ENCODE results near the gene CTSZ. TPM values are rescaled to one million over a fixed set of nuclear protein-coding genes. Genes with fewer than 3 reads are reported as not detected.

Gene CTSZ
- total RNA-seq, 6 experiments from 2014 or later = 124 to 240 (median 136) TPM

DNA sequence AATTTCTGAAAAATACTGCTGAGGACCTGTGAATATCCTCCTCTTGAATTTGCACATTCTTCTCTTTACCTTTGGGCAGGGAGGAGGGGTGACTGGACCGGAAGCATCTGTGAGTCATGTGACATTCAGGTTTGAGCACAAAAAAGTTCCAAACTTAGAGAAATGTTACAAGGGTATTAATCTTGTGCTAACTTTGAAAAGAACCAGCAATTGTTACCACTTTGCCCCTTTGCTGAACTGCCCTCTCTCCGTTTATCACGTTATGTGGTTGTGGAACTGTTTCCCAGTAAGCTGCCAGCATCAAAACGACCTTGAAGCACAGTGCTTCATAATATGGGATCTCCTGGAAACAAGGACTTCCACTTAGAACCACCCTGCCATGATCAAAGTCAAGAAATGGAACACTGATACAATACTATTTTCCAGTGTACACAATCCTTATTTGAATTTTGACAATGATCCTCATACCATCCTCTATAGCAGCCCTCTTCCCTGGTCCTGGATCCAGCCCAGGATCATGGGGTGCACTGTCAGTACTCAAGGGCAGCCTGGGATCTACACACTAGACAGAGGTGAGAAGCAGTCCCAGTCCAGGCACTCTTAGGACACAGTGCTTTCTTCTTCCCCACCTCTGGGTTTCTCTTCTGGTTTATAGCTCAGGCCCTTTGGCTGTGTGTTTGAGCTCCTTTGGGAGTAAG, 9.9 kb upstream of the CTSZ start:
- H3K27ac Mint-ChIP-seq = peak overlapping the region; percentile 56; the same call in 1 of the 2 replicates
- no peaks in the 10 kb centered on the region for H3K9me3 Mint-ChIP-seq
- peaks cover 43% of the 10 kb centered on the region for H3K4me1 Mint-ChIP-seq (ENCODE audit: low read depth)
- TF ChIP-seq, protein P1, sequence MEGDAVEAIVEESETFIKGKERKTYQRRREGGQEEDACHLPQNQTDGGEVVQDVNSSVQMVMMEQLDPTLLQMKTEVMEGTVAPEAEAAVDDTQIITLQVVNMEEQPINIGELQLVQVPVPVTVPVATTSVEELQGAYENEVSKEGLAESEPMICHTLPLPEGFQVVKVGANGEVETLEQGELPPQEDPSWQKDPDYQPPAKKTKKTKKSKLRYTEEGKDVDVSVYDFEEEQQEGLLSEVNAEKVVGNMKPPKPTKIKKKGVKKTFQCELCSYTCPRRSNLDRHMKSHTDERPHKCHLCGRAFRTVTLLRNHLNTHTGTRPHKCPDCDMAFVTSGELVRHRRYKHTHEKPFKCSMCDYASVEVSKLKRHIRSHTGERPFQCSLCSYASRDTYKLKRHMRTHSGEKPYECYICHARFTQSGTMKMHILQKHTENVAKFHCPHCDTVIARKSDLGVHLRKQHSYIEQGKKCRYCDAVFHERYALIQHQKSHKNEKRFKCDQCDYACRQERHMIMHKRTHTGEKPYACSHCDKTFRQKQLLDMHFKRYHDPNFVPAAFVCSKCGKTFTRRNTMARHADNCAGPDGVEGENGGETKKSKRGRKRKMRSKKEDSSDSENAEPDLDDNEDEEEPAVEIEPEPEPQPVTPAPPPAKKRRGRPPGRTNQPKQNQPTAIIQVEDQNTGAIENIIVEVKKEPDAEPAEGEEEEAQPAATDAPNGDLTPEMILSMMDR (IDR thresholded peaks at IDR 0.05) = no peak
- no peaks in the 10 kb centered on the region; the same call in 1 of the 2 replicates for H3K27me3 Mint-ChIP-seq (ENCODE audit: insufficient read depth)
- DNase-seq = no peak
- H3K4me3 Mint-ChIP-seq = no peak overlapping the region
- no peaks in the 10 kb centered on the region for H3K36me3 Mint-ChIP-seq (ENCODE audit: low read depth)

DNA sequence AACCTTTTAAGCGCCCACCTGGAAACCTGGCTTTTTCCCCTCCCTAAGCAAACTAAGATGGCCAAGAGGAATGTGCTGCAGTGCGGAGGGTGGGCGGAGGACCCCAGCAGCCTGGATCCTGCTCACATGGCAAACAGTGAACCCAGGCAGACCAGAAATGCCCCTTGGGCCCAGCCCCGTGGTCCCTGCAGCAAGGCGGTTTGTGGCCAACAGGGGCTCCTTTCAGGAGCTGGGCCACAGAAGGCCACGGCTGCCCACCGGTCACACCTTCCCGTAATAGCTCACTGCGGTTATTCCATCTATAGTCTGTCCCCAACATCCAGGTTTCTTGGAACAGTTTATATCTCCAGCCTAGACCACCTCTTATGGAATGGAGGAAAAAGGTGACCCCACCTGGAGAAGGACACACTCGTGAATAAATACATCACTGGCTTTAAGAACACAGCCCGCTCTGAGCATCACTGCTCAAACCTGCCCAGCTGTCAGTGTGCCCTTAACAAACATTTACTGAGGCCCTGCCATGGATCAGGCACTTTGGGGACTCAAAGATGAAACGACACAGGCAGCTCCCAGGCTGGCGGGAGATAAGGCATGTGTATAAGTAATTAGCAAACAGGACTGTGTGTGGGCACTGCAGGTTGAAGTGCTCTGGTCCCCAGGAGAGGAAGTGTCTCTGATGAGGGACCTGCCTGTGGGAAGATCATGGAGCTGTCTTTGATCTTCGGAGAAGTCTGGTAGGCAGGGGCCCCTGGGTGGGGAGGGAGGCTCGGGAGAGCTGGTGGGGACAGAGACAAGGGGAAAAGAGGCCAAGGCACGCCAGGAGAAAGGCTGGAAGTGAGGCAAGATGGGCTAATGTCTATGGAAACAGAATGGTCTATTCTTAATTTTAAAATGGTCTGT, 9.0 kb upstream of the CTSZ start:
- H3K4me1 Mint-ChIP-seq (ENCODE audit: low read depth) = peaks cover 45% of the 10 kb centered on the region

DNA sequence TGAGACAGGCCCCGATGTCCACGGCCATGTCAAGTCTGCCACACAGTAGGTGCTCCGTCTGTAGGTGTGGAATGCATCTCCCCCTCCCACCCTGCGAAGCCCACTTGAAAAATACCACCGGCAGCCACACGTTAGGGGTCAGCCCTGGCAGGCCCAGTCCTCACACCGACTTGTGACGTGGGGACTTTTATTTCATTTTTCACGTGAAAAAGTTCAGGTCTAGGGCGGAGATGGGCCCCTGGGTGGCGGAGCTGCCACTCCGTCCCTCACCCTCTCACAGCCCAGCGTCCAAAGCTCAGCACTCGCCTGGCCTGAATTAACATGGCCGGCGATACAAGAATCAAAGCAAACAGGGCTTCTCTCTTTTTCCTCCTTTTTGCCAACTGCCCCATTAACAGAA, 8.4 kb upstream of the CTSZ start:
- Mint-ChIP-seq H3K4me1 (ENCODE audit: low read depth) (peaks cover 45% of the 10 kb centered on the region), H3K27me3 (ENCODE audit: insufficient read depth) (no peaks in the 10 kb centered on the region; the same call in 1 of the 2 replicates), H3K4me3 (no peak overlapping the region), H3K36me3 (ENCODE audit: low read depth) (no peaks in the 10 kb centered on the region), H3K27ac (no peak overlapping the region), H3K9me3 (no peaks in the 10 kb centered on the region)
- TF ChIP-seq, protein P1 (IDR thresholded peaks at IDR 0.05) = no peak
- no peak for DNase-seq

More for the DNA sequence above, 9.0 kb upstream of the CTSZ start:
- Mint-ChIP-seq H3K36me3 (ENCODE audit: low read depth) (no peaks in the 10 kb centered on the region), H3K4me3 (no peak overlapping the region), H3K27ac (peak overlapping the region; percentile 14; the same call in 1 of the 2 replicates), H3K9me3 (no peaks in the 10 kb centered on the region), H3K27me3 (ENCODE audit: insufficient read depth) (no peaks in the 10 kb centered on the region; the same call in 1 of the 2 replicates)
- DNase-seq = no peak
- TF ChIP-seq, protein P1 (IDR thresholded peaks at IDR 0.05) = no peak

DNA sequence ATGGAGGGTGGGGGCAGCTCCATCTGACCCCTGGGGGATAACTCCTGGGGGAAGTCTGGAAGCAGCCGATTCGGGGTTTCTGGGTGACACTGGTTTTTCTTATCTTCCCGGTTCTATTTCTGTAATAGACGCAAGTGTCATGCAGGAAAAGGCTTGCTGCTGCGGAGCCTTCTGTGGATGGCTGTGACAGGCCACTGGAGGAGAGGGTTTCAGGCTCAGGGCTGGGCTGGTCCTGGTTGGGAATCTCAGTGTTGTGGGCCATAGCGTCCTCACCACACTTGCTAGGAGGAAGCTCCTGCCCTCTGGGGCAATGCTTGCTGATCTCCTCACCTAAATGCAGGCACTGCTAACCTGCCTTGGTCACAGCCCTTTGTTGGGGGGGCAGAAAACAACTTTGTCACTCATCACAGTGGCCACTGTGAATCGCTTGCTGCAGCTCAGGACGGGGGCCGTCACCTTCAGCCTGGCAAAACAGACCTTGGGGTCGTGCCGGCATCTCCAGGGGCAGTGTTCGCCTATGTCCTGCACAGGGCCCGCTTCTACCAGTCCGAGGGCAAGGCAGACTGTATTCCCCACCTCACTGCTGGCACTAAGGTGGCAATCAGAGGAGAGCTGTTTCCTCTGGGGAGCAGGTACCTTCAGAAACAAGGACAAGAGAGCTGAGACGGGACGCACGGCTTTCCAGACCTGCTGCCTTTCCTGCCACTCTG, 7.8 kb upstream of the CTSZ start:
- Mint-ChIP-seq H3K4me1 (ENCODE audit: low read depth) (peaks cover 50% of the 10 kb centered on the region), H3K27me3 (ENCODE audit: insufficient read depth) (no peaks in the 10 kb centered on the region; the same call in 1 of the 2 replicates), H3K4me3 (no peak overlapping the region), H3K9me3 (no peaks in the 10 kb centered on the region), H3K27ac (no peak overlapping the region), H3K36me3 (ENCODE audit: low read depth) (no peaks in the 10 kb centered on the region)
- TF ChIP-seq, protein P1 (IDR thresholded peaks at IDR 0.05) = no peak
- DNase-seq = no peak

DNA sequence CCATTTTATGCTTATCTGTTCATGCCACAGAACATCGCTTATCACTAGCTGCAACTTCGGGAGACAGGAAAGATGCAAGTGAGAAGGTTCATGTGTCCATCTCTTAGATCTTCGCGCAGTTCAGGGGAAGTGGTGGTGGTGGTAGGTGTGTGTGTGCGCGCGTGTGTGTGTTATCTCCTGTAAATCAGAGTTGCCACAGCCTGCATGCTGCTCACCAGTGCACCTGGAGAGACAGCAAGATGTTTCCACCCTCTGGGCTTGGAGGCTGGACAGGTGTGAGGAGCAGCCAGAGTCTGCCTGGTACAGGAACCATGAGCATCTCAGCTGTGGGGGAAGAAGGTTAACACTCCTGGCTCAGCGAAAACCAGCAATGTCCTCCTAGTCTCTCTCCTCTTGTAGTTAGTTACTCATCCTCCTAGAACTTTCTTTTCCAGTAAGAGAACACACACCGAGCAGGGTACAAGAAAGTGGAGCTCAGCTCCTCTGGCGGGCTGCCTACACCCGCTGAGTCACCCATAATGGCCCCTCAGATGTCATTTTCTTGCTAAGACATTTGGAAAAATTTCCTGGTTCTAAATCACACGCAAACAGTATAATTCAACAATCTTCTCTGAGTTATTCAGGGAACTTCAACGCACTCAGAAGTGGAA, 7.0 kb upstream of the CTSZ start:
- no peaks in the 10 kb centered on the region; the same call in 1 of the 2 replicates for H3K27me3 Mint-ChIP-seq (ENCODE audit: insufficient read depth)
- DNase-seq = no peak
- no peak overlapping the region; the same call in 1 of the 2 replicates for H3K27ac Mint-ChIP-seq

More for the DNA sequence above, 7.0 kb upstream of the CTSZ start:
- Mint-ChIP-seq H3K4me3 (no peak overlapping the region), H3K36me3 (ENCODE audit: low read depth) (no peaks in the 10 kb centered on the region), H3K4me1 (ENCODE audit: low read depth) (peaks cover 46% of the 10 kb centered on the region), H3K9me3 (no peaks in the 10 kb centered on the region)
- TF ChIP-seq, protein P1 (IDR thresholded peaks at IDR 0.05) = no peak
